ENCODE data around the gene TPH2.
A peak's percentile ranks its signal among the peaks of the same experiment; 100 is the strongest.

The TPH2 gene

GRCh38 chr12:72057330-72057914 lies 118.8 kb downstream of the TPH2 start:
- no peak overlapping the region for H3K4me3 ChIP-seq (ENCODE audit: low read length)
- peak; percentile 23 for DNase-seq (ENCODE audit: low read depth)
- TF ChIP-seq CTCF (IDR thresholded peaks at IDR 0.05; ENCODE audit: insufficient read depth, low read depth, low read length, missing control alignments), result no peak

- no peak overlapping the region for H3K4me3 ChIP-seq (ENCODE audit: low read length)
- DNase-seq (ENCODE audit: low read depth), result no peak
- TF ChIP-seq CTCF (IDR thresholded peaks at IDR 0.05; ENCODE audit: insufficient read depth, low read depth, low read length, missing control alignments), result no peak
Observed at GRCh38 chr12:72063073-72063472, 124.4 kb downstream of the TPH2 start.

GRCh38 chr12:72071030-72071429 lies 132.4 kb downstream of the TPH2 start:
- no peak overlapping the region for H3K4me3 ChIP-seq (ENCODE audit: low read length)
- DNase-seq (ENCODE audit: low read depth), result no peak
- no peak for TF ChIP-seq CTCF (IDR thresholded peaks at IDR 0.05; ENCODE audit: insufficient read depth, low read depth, low read length, missing control alignments)

- no peak overlapping the region for H3K4me3 ChIP-seq (ENCODE audit: low read length)
- DNase-seq (ENCODE audit: low read depth), result peak; percentile 17
- TF ChIP-seq CTCF (IDR thresholded peaks at IDR 0.05; ENCODE audit: insufficient read depth, low read depth, low read length, missing control alignments), result no peak
Observed at GRCh38 chr12:72072592-72073212, 134.1 kb downstream of the TPH2 start.

- H3K4me3 ChIP-seq (ENCODE audit: low read length), result no peak overlapping the region
- no peak for DNase-seq (ENCODE audit: low read depth)
- TF ChIP-seq CTCF (IDR thresholded peaks at IDR 0.05; ENCODE audit: insufficient read depth, low read depth, low read length, missing control alignments), result no peak
Observed at GRCh38 chr12:72074065-72074464, 135.4 kb downstream of the TPH2 start.

- DNase-seq (ENCODE audit: low read depth), result no peak
- H3K4me3 ChIP-seq (ENCODE audit: low read length), result no peak overlapping the region
- TF ChIP-seq CTCF (IDR thresholded peaks at IDR 0.05; ENCODE audit: insufficient read depth, low read depth, low read length, missing control alignments), result no peak
Observed at GRCh38 chr12:72074956-72075355, 136.3 kb downstream of the TPH2 start.

- no peak for DNase-seq (ENCODE audit: low read depth)
- H3K4me3 ChIP-seq (ENCODE audit: low read length), result no peak overlapping the region
- TF ChIP-seq CTCF (IDR thresholded peaks at IDR 0.05; ENCODE audit: insufficient read depth, low read depth, low read length, missing control alignments), result no peak
Observed at GRCh38 chr12:72075401-72075800, 136.8 kb downstream of the TPH2 start.

Measured in epithelial cell of esophagus (primary cell).